Measurements from ENCODE around the gene ADAMTSL3.

- TF ChIP-seq CTCF (conservative IDR thresholded peaks at IDR 0.05; ENCODE audit: low read length) (no peak), EZH2phosphoT487 (IDR thresholded peaks at IDR 0.05; ENCODE audit: borderline replicate concordance) (no peak)
Observed at GRCh38 chr15:83943043-83943442, 289.1 kb downstream of the ADAMTSL3 start.
